HG02642 (cell line): ENCODE data around the gene RIN1.
"Not testable (repeated sequence)": the region's sequence is repeated elsewhere in the genome, so short reads cannot be mapped to it uniquely, and the experiment has no call there.

Source experiments
- ATAC-seq: cut with Tn5 transposase; IDR thresholded peaks from one replicate; pipeline ENCODE4 v1.9.1; 2021; ENCODE audit warnings: mild to moderate bottlenecking; ENCODE audit not compliant: unreplicated experiment, poor library complexity

Gene RIN1

DNA sequence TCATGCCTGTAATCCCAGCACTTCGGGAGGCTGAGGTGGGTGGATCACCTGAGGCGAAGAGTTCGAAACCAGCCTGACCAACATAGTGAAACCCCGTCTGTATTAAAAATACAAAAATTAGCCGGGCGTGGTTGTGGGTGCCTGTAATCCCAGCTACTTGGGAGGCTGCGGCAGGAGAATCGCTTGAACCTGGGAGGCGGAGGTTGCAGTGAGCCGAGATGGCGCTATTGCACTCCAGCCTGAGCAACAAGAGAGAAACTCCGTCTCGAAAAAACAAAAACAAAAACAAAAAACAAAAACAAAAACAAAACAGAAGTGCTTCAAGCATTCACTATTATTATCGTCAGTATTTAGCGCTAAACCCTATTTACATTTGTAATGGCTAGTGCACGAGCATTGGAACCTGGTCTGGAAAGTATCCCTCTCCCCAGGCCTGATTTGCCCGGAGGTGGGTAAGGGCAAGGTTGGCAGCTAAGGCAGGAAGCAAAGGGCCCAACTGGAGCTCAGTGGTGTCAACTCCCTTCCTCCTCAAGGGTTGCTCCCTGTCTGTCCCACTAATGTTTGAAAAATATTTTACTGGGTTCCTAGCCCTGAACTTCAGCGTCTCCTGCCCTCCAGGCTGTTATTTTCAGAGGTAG is 25.3 kb downstream of the RIN1 start:
- not testable (repeated sequence) for ATAC-seq

DNA sequence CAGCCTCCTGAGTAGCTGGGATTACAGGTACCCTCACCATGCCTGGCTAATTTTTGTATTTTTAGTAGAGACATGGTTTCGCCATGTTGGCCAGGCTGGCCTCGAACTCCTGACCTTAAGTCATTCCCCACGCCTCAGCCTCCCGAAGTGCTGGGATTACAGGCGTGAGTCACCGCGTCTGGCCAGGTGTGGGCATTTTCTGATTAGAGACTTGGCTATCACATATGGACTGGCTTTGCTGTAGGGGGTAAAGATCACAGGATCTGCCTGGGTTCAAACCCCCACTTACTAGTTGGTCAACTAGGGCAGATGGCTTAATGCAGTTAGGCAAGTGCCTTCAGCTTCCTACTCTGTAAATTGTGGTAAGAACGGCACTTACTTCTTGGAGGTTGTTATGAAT is 25.9 kb downstream of the RIN1 start:
- no peak for ATAC-seq

DNA sequence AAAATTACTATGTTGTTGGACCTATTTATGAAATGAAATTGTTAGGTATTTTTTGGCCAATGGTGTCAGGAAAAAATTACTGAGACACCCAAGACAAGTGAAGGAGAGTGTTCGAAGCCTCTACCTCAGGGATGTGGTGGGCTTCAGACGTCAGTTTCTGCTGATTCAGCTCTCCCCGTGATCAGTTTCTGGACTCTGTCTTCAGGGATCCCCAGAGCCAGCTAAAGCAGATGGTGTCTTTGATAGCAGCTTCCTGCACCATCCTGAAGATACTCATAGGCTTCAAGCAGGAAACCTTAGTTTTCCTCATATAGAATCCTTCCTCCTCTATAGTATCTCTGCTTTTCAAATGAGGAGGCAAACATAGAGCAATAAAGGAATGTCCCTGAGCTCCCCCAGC is 26.8 kb downstream of the RIN1 start:
- ATAC-seq: no peak

DNA sequence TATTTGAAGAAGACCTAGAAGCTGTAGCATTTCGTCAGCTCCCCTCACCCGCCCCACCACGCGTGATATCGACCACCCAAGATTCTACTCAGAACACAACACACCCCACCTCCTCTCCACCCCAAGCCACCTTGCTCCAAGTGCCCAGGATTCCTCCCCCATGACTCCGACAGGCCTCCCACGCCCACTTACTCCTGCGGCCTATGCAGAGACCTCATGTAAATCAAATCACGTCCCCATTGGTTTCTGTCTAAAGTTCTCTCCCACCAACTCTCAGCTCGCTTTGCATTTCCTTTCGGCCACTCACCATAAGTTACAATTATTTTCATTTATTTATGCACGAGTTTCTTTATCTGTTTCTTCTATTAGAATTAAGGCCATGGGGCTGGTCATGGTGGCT is 33.6 kb downstream of the RIN1 start:
- no peak for ATAC-seq

DNA sequence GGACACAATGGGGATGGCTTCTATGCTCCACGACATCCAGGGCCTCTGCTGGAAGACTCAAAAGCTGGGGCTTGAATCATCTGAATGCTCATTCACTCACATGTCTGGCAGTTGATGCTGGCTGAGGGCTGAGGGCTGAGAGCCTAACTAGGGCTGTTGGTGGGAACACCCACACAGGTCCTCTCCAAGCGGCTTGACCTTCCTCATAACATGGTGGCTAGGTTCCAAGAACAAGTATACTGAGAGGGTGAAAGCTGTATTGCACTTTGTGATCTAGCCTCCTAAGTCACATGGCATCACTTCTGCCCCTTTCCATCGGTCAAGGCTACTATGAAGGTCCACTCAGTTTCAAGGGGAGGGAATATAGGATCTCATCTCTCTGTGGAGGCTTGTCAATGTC is 37.0 kb downstream of the RIN1 start:
- no peak for ATAC-seq

- no peak for ATAC-seq
These were observed 38.6 kb downstream of the RIN1 start for GRCh38 chr11:66297610-66298009.

GRCh38 chr11:66294626-66295620 is 41.3 kb downstream of the RIN1 start:
- no peak for ATAC-seq

GRCh38 chr11:66293777-66294625 is 42.2 kb downstream of the RIN1 start:
- ATAC-seq: no peak

DNA sequence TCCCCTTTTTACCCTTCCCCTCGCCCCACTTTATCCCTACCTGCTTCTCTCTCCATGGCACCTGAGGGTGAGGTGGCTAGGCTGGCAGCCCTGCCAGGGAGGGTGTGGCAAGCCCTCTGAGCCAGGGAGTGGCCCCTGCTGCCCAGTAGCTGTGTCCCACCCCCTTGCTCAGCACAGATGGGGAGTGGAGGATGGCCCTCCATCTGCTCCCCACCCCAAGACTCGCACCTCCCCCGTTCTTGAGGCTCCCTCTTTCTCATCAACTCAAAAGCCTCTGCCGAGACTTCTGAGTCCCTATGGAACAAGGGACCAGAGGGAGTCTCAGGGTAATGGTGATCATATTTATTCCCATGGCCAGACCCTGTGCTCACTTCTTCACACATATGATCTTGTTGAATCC is 42.9 kb downstream of the RIN1 start:
- no peak for ATAC-seq

DNA sequence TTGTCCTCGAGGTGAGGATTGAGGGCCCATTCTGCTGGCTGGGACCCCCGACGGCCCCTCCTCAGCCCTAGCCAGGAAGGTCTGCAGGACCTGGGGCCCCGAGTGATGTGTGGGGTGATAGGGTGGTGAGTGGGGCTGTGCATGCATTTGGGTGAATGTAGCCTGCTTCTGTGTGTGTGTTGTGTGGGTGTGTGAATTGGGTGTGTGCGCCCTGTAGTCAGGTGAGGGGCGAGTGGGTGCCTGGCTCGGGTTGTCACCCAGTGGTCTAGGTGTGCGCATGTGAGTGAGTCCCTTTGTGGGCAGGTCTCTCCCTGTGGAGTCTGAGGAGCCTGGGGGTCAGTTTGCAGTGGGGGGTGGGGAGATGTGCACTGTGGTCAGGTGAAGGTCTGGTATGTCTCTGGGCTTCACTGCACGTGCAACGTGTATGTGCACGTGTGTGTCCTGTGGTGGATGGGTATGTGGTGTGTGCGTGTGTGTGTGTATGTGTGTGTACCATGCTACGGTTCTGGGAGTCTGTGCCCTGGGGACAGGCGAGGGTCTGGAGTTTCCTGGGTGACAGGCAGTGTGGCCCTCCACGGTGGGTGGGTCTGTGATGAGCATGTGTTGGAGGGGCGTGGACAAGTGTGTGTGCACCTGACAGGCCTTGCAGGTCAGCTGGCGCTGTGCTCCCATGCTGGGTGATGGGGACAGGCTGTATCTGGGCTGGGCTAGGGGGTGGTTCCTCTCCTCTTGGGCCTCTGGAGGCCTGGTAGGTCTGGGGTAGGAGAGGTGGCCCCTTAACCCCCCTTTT is 43.5 kb downstream of the RIN1 start:
- ATAC-seq: no peak

DNA sequence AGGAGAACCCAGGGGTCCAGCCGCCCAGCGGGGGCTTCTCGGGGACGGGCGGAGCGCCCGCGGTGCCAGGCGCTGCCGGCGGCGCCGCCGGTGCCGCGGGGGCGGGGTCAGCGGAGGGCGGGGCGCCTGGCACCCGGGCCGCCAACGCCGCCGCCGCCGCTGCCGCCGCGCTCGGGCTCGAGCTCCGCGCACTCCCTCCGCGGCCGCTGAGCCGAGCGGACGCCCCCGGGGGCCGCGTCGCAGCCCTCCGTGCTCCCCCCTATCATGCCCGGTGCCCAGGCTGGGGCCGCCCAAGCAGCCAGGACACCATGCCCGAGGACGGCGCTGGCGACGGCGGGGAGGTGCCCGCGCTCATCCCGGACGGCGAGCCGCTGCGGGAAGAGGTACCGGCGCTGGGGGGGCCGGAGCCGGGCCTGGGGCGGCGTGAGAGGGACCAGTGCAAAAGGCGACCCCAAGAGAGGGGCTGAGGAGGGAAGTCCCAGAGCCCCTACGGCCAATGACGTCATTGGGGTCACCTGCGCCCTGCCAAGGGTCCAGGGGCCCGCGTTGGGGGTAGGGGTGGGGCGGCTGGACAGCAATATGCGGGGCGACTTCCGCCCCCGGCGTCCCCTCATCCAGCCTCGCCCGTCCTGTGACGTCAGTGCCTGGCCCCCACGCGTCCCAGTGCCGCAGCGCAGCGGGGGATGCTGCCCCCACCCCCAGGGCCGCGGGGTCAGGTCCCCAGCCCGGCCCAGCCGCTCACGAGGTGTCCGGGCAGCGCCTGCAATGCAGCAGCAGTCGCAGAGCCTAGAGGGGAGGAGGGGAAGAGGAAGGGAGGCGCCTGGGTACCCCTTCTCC is 44.3 kb downstream of the RIN1 start, which contains the start of gene TMEM151A:
TSS of gene TMEM151A (plus strand) at position 189 of the 837 bp plus-strand sequence. CDS start at position 309, 120 bp downstream.
- ATAC-seq: no peak

DNA sequence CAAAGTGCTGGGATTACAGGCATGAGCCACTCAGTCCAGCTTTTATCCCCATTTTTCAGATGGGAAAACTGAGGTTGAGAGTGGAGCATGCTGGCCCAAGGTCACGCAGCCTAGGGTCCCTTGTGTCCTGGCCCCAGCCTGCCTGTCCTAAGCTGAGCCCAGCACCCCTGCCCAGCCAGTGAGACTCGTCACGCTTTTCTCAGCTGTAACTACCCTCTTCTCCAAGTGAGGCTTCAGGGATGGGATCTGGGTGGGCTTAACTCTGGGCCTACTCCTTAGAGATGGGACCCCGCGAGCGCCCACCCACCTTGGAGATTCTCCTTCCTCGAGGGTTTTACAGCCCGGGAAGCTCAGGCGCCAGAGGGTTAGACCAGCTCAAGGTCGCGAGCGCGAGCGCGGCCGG is 44.9 kb downstream of the RIN1 start:
- no peak for ATAC-seq

GRCh38 chr11:66290330-66290621 is 46.0 kb downstream of the RIN1 start:
- no peak for ATAC-seq

GRCh38 chr11:66289548-66290329 is 46.5 kb downstream of the RIN1 start:
- peak; percentile 43 for ATAC-seq

- ATAC-seq: peak; percentile 89
These were observed 47.3 kb downstream of the RIN1 start, which contains the start of gene YIF1A for GRCh38 chr11:66288671-66289547. Gene YIF1A, minus strand, starts transcription at chr11:66289143. Its CDS starts 158 bp downstream, at chr11:66288985.

GRCh38 chr11:66287889-66288670 is 48.2 kb downstream of the RIN1 start:
- no peak for ATAC-seq
